ENCODE results near the gene ANXA2. TPM values are rescaled to one million over a fixed set of nuclear protein-coding genes. Genes with fewer than 3 reads are reported as not detected.

ANXA2 gene
- total RNA-seq, 4 donors from 2014 or later = 487 to 718 (median 620) TPM

- no peak overlapping the region for H3K27ac ChIP-seq
- in situ Hi-C loops (cut with MboI; ENCODE audit: low pct_ligation_motif_present in 1 of 4, low pct_unique_long_range_greater_than_20kb in 1 of 4, low sequenced_read_pairs in 3 of 4) = no loop called here
- intact Hi-C loops (cut with DNase I; ENCODE audit: low total_unique reads) = no loop called here
- 94% methylated on average over 12 of the region's 12 CpGs; no CpG with 5 or more reads in 1 of the 2 donors for WGBS, 2 donors (ENCODE audit: low coverage in 1 of 2)
- H3K27me3 ChIP-seq = no peaks in the 10 kb centered on the region
- no peaks in the 10 kb centered on the region for H3K9me3 ChIP-seq
- TF ChIP-seq EP300 (IDR thresholded peaks at IDR 0.05; ENCODE audit: low read depth) = no peak
- no peak for TF ChIP-seq CTCF (IDR thresholded peaks at IDR 0.05)
- no peak for TF ChIP-seq POLR2A (IDR thresholded peaks at IDR 0.05)
- no peak for TF ChIP-seq POLR2AphosphoS5 (IDR thresholded peaks at IDR 0.05)
- H3K4me3 ChIP-seq = no peak overlapping the region
- peaks cover 8 to 66% (median 47%) of the 10 kb centered on the region in 4 donors for H3K4me1 ChIP-seq
- H3K36me3 ChIP-seq = peaks cover 0 to 20% (median 5%) of the 10 kb centered on the region in 4 donors
- no peak for DNase-seq
Observed at GRCh38 chr15:60376677-60377095, 21.1 kb downstream of the ANXA2 start.

DNA sequence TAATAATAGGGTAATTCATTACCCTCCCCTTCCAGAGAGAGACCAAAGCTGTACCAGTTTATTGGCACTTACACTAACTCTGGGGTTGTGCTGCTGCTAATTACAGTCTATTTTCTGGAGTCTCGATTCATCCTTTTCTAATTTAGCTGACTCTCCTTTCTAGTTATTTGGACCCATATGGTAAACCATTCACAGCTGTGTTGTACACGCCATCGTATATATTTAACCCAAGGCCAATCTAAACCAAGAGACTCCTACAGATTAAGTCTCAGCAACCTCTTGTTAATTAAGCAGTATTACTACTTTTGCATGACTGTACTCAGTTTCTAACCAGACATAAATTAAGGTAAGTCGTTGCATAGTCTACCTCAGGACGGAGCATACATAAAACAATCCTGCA is 22.5 kb downstream of the ANXA2 start:
- Histone ChIP-seq H3K9me3 (no peaks in the 10 kb centered on the region), H3K36me3 (peaks cover 0 to 20% (median 4%) of the 10 kb centered on the region in 4 donors), H3K4me3 (no peak overlapping the region), H3K4me1 (peaks cover 15 to 70% (median 55%) of the 10 kb centered on the region in 4 donors), H3K27me3 (no peaks in the 10 kb centered on the region), H3K27ac (peak overlapping the region; percentile 51 to 78 (median 66))
- WGBS, 2 donors (ENCODE audit: low coverage in 1 of 2) = 82 to 94% methylated on average over 5 of the region's 5 CpGs
- TF ChIP-seq CTCF (IDR thresholded peaks at IDR 0.05) = no peak
- TF ChIP-seq POLR2A (IDR thresholded peaks at IDR 0.05) = no peak
- TF ChIP-seq POLR2AphosphoS5 (IDR thresholded peaks at IDR 0.05) = no peak
- TF ChIP-seq EP300 (IDR thresholded peaks at IDR 0.05; ENCODE audit: low read depth) = no peak
- in situ Hi-C loops (cut with MboI; ENCODE audit: low pct_ligation_motif_present in 1 of 4, low pct_unique_long_range_greater_than_20kb in 1 of 4, low sequenced_read_pairs in 3 of 4) = no loop called here
- intact Hi-C loops (cut with DNase I; ENCODE audit: low total_unique reads) = no loop called here
- no peak for DNase-seq

DNA sequence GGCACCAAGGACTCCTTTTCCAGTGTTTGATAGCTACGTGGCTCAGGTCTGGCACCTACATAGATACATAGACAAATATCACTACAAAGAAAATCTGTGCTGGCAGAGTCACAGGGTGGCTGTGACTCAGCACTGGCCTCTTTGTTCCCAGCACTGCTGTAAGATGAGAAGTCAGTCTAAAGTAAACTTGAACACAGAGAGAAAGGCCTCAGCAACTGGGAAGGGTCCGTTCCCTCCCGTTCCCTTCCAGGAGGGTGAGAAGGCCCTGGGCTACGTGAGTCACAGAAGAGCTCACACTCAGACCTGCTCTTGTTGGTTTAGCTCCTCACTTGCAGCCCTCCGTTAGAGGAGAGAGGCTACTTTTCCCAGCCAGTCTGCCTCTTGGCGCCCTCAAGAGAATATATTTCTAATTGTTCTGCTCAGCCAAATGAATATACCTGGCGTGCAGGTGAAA is 23.1 kb downstream of the ANXA2 start:
- in situ Hi-C loops (cut with MboI; ENCODE audit: low pct_ligation_motif_present in 1 of 4, low pct_unique_long_range_greater_than_20kb in 1 of 4, low sequenced_read_pairs in 3 of 4) (no loop called here), intact Hi-C loops (cut with DNase I; ENCODE audit: low total_unique reads) (no loop called here)
- DNase-seq = no peak
- WGBS, 2 donors (ENCODE audit: low coverage in 1 of 2) = 51 to 72% methylated on average over 4 to 7 of the region's 7 CpGs
- Histone ChIP-seq H3K27ac (peak overlapping the region; percentile 51 to 78 (median 66)), H3K27me3 (no peaks in the 10 kb centered on the region), H3K9me3 (no peaks in the 10 kb centered on the region), H3K36me3 (peaks cover 0 to 20% (median 4%) of the 10 kb centered on the region in 4 donors), H3K4me3 (no peak overlapping the region), H3K4me1 (peaks cover 15 to 63% (median 51%) of the 10 kb centered on the region in 4 donors)
- TF ChIP-seq POLR2A (IDR thresholded peaks at IDR 0.05) (no peak), EP300 (IDR thresholded peaks at IDR 0.05; ENCODE audit: low read depth) (no peak), POLR2AphosphoS5 (IDR thresholded peaks at IDR 0.05) (peak in 2 of 3 donors; percentile 27 to 38), CTCF (IDR thresholded peaks at IDR 0.05) (no peak)

DNA sequence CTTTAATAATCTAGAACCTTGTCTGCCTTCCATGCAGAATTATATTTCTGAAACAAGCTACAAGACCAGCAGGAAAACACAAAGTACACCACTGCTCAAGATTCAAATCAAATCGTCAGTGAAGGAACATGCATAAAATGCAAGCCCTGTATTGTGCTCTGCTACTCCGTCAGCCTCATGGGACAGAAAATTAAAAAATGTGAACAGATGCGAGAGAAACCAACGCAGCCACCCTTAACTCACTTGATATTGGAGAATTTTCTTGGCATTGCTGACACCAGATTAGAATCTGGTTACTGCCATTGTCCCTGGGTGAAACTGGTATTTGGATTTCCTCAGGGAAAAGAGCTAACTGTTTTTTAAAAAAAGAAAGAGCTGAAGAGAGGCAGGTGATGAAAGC is 23.6 kb downstream of the ANXA2 start:
- Histone ChIP-seq H3K27ac (peak overlapping the region; percentile 51 to 78 (median 66)), H3K9me3 (no peaks in the 10 kb centered on the region), H3K27me3 (no peaks in the 10 kb centered on the region), H3K4me1 (peaks cover 15 to 59% (median 47%) of the 10 kb centered on the region in 4 donors), H3K4me3 (no peak overlapping the region), H3K36me3 (peaks cover 0 to 20% (median 4%) of the 10 kb centered on the region in 4 donors)
- WGBS, 2 donors (ENCODE audit: low coverage in 1 of 2) = 79 to 90% methylated on average over 4 of the region's 4 CpGs
- in situ Hi-C loops (cut with MboI; ENCODE audit: low pct_ligation_motif_present in 1 of 4, low pct_unique_long_range_greater_than_20kb in 1 of 4, low sequenced_read_pairs in 3 of 4) (no loop called here), intact Hi-C loops (cut with DNase I; ENCODE audit: low total_unique reads) (no loop called here)
- TF ChIP-seq CTCF (IDR thresholded peaks at IDR 0.05) = no peak
- TF ChIP-seq POLR2A (IDR thresholded peaks at IDR 0.05) = no peak
- no peak for TF ChIP-seq POLR2AphosphoS5 (IDR thresholded peaks at IDR 0.05)
- no peak for TF ChIP-seq EP300 (IDR thresholded peaks at IDR 0.05; ENCODE audit: low read depth)
- no peak for DNase-seq

All from transverse colon (tissue), 4 donors.